ENCODE results near the gene HAGHL. TPM values are rescaled to one million over a fixed set of nuclear protein-coding genes. Genes with fewer than 3 reads are reported as not detected.

The HAGHL gene
- total and polyA plus RNA-seq, 2 of the 8 experiments (the other 6 are each of a cell fraction or from before 2014, with no cell fraction given) = 26.6 to 26.9 TPM

DNA sequence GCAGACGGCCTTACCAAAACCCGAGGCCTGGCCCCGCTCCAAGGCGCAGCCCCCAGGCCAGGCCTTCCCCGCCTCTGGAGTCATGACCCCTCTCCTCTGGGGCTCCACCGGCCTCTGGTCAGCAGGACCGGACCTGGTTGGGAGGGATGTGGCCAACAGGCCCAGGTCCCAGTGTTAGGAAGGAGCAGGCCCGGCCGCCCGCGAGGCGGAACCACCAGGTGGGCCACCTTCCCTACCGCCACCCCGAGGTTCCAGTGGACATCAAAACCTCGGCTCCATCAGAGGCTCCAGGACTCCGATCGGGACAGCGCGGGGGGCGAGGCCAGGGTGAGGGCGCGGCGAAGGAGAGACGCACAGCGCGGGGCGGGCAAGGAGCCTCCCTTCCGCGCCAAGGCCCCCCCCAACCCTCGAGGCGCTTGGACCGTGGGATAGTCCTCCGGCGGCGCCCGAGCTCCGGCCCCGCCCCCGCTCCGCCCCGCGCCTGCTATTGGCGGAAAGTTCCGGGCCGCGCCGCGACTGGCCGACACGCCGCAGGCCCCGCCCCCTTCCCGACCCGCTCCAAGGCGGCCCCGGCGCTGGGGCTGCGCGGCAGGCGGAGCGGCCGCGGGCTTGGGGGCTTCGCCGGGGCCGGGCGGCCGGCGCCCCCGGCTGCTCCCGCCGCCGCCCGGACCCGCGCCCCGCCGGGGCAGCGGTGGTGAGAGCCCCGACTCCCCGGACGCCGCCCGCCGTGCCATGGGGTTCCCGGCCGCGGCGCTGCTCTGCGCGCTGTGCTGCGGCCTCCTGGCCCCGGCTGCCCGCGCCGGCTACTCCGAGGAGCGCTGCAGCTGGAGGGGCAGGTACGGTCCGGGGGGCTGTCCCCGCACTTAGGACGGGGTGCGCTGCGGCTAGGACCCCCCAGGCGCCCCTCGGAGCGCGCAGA, 12.1 kb upstream of the HAGHL start, which contains the start of gene METRN (continued):
- TF ChIP-seq, protein P1, sequence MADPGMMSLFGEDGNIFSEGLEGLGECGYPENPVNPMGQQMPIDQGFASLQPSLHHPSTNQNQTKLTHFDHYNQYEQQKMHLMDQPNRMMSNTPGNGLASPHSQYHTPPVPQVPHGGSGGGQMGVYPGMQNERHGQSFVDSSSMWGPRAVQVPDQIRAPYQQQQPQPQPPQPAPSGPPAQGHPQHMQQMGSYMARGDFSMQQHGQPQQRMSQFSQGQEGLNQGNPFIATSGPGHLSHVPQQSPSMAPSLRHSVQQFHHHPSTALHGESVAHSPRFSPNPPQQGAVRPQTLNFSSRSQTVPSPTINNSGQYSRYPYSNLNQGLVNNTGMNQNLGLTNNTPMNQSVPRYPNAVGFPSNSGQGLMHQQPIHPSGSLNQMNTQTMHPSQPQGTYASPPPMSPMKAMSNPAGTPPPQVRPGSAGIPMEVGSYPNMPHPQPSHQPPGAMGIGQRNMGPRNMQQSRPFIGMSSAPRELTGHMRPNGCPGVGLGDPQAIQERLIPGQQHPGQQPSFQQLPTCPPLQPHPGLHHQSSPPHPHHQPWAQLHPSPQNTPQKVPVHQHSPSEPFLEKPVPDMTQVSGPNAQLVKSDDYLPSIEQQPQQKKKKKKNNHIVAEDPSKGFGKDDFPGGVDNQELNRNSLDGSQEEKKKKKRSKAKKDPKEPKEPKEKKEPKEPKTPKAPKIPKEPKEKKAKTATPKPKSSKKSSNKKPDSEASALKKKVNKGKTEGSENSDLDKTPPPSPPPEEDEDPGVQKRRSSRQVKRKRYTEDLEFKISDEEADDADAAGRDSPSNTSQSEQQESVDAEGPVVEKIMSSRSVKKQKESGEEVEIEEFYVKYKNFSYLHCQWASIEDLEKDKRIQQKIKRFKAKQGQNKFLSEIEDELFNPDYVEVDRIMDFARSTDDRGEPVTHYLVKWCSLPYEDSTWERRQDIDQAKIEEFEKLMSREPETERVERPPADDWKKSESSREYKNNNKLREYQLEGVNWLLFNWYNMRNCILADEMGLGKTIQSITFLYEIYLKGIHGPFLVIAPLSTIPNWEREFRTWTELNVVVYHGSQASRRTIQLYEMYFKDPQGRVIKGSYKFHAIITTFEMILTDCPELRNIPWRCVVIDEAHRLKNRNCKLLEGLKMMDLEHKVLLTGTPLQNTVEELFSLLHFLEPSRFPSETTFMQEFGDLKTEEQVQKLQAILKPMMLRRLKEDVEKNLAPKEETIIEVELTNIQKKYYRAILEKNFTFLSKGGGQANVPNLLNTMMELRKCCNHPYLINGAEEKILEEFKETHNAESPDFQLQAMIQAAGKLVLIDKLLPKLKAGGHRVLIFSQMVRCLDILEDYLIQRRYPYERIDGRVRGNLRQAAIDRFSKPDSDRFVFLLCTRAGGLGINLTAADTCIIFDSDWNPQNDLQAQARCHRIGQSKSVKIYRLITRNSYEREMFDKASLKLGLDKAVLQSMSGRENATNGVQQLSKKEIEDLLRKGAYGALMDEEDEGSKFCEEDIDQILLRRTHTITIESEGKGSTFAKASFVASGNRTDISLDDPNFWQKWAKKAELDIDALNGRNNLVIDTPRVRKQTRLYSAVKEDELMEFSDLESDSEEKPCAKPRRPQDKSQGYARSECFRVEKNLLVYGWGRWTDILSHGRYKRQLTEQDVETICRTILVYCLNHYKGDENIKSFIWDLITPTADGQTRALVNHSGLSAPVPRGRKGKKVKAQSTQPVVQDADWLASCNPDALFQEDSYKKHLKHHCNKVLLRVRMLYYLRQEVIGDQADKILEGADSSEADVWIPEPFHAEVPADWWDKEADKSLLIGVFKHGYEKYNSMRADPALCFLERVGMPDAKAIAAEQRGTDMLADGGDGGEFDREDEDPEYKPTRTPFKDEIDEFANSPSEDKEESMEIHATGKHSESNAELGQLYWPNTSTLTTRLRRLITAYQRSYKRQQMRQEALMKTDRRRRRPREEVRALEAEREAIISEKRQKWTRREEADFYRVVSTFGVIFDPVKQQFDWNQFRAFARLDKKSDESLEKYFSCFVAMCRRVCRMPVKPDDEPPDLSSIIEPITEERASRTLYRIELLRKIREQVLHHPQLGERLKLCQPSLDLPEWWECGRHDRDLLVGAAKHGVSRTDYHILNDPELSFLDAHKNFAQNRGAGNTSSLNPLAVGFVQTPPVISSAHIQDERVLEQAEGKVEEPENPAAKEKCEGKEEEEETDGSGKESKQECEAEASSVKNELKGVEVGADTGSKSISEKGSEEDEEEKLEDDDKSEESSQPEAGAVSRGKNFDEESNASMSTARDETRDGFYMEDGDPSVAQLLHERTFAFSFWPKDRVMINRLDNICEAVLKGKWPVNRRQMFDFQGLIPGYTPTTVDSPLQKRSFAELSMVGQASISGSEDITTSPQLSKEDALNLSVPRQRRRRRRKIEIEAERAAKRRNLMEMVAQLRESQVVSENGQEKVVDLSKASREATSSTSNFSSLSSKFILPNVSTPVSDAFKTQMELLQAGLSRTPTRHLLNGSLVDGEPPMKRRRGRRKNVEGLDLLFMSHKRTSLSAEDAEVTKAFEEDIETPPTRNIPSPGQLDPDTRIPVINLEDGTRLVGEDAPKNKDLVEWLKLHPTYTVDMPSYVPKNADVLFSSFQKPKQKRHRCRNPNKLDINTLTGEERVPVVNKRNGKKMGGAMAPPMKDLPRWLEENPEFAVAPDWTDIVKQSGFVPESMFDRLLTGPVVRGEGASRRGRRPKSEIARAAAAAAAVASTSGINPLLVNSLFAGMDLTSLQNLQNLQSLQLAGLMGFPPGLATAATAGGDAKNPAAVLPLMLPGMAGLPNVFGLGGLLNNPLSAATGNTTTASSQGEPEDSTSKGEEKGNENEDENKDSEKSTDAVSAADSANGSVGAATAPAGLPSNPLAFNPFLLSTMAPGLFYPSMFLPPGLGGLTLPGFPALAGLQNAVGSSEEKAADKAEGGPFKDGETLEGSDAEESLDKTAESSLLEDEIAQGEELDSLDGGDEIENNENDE (IDR thresholded peaks at IDR 0.05; ENCODE audit: insufficient replicate concordance, low read length) = no peak
- TF ChIP-seq, protein P2, sequence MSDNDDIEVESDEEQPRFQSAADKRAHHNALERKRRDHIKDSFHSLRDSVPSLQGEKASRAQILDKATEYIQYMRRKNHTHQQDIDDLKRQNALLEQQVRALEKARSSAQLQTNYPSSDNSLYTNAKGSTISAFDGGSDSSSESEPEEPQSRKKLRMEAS (IDR thresholded peaks at IDR 0.05) = 0 out of 2 replicates have a peak, but pooled peaks have one; percentile 16
- TF ChIP-seq TBP (IDR thresholded peaks at IDR 0.05; ENCODE audit: low read depth, low read length) (no peak), YY1 (IDR thresholded peaks at IDR 0.05; ENCODE audit: low read depth, low read length) (no peak), TEAD4 (IDR thresholded peaks at IDR 0.05; ENCODE audit: low read depth, low read length) (no peak), KDM4A (IDR thresholded peaks at IDR 0.05; ENCODE audit: low read depth, low read length, severe bottlenecking) (peak; percentile 16), BACH1 (IDR thresholded peaks at IDR 0.05; ENCODE audit: low read length) (no peak)
- TF ChIP-seq, protein P3, sequence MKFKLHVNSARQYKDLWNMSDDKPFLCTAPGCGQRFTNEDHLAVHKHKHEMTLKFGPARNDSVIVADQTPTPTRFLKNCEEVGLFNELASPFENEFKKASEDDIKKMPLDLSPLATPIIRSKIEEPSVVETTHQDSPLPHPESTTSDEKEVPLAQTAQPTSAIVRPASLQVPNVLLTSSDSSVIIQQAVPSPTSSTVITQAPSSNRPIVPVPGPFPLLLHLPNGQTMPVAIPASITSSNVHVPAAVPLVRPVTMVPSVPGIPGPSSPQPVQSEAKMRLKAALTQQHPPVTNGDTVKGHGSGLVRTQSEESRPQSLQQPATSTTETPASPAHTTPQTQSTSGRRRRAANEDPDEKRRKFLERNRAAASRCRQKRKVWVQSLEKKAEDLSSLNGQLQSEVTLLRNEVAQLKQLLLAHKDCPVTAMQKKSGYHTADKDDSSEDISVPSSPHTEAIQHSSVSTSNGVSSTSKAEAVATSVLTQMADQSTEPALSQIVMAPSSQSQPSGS (IDR thresholded peaks at IDR 0.05; ENCODE audit: low read length) = no peak

Measured in H1 (cell line).